RWPE2 (cell line): Measurements from ENCODE around the gene NRXN2.

Source experiments
- ATAC-seq: fragments of 200-7000 bp; cut with Tn5 transposase; 3 replicates; pipeline ENCODE4 v1.9.1; 2021; ENCODE audit warnings: low read depth
- DNase-seq: peaks from one replicate; pipeline ENCODE4 v3.0.0-alpha.2; 2020; ENCODE audit warnings: low spot score
- H3K27ac ChIP-seq: fragments of 450-650 bp; 2 replicates; pipeline ENCODE4 v1.5.1; 2017; ENCODE audit warnings: mild to moderate bottlenecking; ENCODE audit not compliant: poor library complexity, severe bottlenecking
- H3K27me3 ChIP-seq: fragments of 250-450 bp; sonication (Bioruptor Pico); 2 replicates; pipeline ENCODE4 v1.5.1; 2021; ENCODE audit warnings: mild to moderate bottlenecking, moderate library complexity; ENCODE audit not compliant: insufficient read depth, poor library complexity, severe bottlenecking
- H3K36me3 ChIP-seq: fragments of 250-450 bp; sonication (Bioruptor Pico); 2 replicates; pipeline ENCODE4 v1.5.1; 2020; ENCODE audit warnings: low read depth, mild to moderate bottlenecking, moderate library complexity
- H3K4me1 ChIP-seq: fragments of 250-450 bp; sonication (Bioruptor Pico); 2 replicates; pipeline ENCODE4 v1.5.1; 2021; ENCODE audit warnings: mild to moderate bottlenecking, moderate library complexity; ENCODE audit not compliant: insufficient read depth, poor library complexity, severe bottlenecking
- H3K4me3 ChIP-seq: fragments of 250-450 bp; sonication (Bioruptor Pico); 2 replicates; pipeline ENCODE4 v1.5.1; 2021; ENCODE audit warnings: mild to moderate bottlenecking, moderate library complexity; ENCODE audit not compliant: severe bottlenecking
- H3K9me3 ChIP-seq: fragments of 250-450 bp; sonication (Bioruptor Pico); 2 replicates; pipeline ENCODE4 v1.5.1; 2021; ENCODE audit warnings: mild to moderate bottlenecking, moderate library complexity; ENCODE audit not compliant: severe bottlenecking
- TF ChIP-seq, protein P1 (sequence below): fragments of 450-650 bp; IDR thresholded peaks from one replicate; pipeline ENCODE4 v1.5.1; 2017; ENCODE audit warnings: mild to moderate bottlenecking, moderate library complexity; ENCODE audit not compliant: poor library complexity, severe bottlenecking

NRXN2 gene

DNA sequence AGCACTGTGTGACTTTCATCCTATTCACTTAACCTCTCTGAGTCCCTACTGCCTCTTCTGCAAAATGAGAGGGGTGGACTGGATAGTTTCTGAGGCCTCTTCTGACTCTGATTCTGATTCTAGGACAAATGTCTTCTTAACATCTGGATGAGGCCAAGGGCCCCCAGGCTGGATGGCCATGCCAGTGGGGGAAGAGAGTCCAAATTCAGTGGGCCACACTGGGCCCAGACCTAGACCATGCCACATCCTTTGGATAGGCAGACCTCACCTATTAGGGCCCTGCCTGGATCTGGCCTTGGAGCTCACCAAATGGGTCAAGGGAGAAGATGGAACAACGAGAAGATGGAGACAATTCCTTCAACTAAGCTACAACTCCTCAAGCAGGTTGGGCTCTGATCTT is 24.6 kb downstream of the NRXN2 start:
- DNase-seq (no peak), ATAC-seq (no peak)
- H3K27ac ChIP-seq = no peak overlapping the region
- H3K36me3 ChIP-seq = no peaks in the 10 kb centered on the region
- peaks cover 2% of the 10 kb centered on the region for H3K27me3 ChIP-seq
- no peaks in the 10 kb centered on the region for H3K9me3 ChIP-seq
- TF ChIP-seq, protein P1, sequence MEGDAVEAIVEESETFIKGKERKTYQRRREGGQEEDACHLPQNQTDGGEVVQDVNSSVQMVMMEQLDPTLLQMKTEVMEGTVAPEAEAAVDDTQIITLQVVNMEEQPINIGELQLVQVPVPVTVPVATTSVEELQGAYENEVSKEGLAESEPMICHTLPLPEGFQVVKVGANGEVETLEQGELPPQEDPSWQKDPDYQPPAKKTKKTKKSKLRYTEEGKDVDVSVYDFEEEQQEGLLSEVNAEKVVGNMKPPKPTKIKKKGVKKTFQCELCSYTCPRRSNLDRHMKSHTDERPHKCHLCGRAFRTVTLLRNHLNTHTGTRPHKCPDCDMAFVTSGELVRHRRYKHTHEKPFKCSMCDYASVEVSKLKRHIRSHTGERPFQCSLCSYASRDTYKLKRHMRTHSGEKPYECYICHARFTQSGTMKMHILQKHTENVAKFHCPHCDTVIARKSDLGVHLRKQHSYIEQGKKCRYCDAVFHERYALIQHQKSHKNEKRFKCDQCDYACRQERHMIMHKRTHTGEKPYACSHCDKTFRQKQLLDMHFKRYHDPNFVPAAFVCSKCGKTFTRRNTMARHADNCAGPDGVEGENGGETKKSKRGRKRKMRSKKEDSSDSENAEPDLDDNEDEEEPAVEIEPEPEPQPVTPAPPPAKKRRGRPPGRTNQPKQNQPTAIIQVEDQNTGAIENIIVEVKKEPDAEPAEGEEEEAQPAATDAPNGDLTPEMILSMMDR = no peak
- no peak overlapping the region for H3K4me3 ChIP-seq
- H3K4me1 ChIP-seq = no peaks in the 10 kb centered on the region

DNA sequence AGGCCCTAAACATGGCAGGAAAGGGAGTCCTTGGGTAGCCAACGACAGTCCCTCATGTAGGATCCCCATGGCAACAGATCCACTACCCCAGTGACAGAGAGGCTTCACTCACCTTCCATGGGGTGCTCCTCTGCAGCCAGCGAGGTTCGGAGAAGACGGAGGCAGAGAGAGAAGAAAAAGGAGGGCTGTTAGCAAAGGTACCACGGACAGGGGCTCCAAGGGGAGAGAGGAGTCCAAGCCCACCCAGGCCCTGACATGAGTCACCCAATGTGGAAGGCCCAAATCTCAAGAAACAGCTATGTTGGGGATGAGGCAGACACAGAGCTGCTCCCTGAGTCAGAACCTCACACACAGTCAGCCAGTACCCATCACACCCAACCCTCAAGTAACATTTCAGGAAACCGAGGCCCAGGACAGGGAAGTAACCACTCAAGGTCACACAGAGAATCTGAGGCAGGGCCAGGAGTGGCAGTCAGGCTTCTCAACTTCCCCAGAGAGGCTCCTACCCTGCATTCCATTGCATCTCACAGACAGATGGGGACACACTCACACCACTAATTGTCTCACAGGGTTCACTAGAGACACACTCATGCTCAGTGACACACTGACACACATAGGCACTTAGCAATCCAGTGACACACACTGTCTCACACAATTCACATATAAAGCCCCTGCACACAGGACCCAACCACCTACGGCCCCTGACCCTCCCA is 25.2 kb downstream of the NRXN2 start:
- no peak for DNase-seq
- H3K4me1 ChIP-seq = no peaks in the 10 kb centered on the region
- ATAC-seq = no peak
- H3K36me3 ChIP-seq = no peaks in the 10 kb centered on the region
- H3K4me3 ChIP-seq = no peak overlapping the region
- H3K27ac ChIP-seq = no peak overlapping the region
- no peaks in the 10 kb centered on the region for H3K9me3 ChIP-seq
- H3K27me3 ChIP-seq = peaks cover 2% of the 10 kb centered on the region
- TF ChIP-seq, protein P1 = no peak

DNA sequence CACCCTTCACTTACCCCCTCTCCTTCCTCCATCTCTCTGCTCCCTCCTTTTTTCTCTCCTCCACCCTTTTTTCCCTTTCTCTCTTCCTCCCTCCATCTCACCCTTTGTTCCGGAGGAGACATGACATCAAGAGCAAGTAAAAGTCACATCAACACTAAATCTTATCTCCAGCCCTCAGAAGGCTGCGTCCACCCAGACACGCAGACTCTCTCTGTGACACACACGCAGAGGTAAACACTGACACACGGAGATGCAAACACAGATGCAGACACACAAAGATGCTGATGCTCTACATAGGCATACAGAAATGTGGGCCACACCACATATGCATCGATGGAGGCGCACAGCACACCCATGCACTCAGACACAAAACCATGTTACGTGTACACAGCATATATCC is 27.0 kb downstream of the NRXN2 start:
- Histone ChIP-seq H3K4me1 (no peaks in the 10 kb centered on the region), H3K4me3 (no peak overlapping the region), H3K36me3 (no peaks in the 10 kb centered on the region), H3K9me3 (no peaks in the 10 kb centered on the region), H3K27me3 (peaks cover 2% of the 10 kb centered on the region), H3K27ac (no peak overlapping the region)
- TF ChIP-seq, protein P1 = no peak
- DNase-seq (no peak), ATAC-seq (no peak)

DNA sequence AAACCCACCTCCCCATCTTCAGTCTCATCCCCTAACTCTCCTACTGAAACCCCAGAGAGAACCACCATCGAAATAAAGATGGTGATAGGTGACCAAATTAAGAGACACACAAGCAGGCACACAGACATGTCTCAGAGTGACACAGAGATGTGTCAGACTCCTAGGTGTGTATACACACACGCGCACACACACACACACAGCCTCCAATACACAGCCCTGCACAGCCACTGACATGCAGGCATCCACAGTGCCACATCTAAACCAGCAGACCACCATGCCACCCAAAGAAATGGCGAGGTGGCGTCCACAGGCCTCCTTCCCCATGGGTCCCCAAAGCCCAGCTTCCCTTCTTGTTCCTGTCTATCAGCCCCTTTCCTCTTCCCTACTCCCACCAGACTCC is 27.4 kb downstream of the NRXN2 start:
- H3K27ac ChIP-seq = no peak overlapping the region
- ATAC-seq = no peak
- no peaks in the 10 kb centered on the region for H3K36me3 ChIP-seq
- H3K27me3 ChIP-seq = peaks cover 2% of the 10 kb centered on the region
- H3K4me3 ChIP-seq = no peak overlapping the region
- TF ChIP-seq, protein P1 = no peak
- H3K9me3 ChIP-seq = no peaks in the 10 kb centered on the region
- H3K4me1 ChIP-seq = no peaks in the 10 kb centered on the region
- DNase-seq = no peak

DNA sequence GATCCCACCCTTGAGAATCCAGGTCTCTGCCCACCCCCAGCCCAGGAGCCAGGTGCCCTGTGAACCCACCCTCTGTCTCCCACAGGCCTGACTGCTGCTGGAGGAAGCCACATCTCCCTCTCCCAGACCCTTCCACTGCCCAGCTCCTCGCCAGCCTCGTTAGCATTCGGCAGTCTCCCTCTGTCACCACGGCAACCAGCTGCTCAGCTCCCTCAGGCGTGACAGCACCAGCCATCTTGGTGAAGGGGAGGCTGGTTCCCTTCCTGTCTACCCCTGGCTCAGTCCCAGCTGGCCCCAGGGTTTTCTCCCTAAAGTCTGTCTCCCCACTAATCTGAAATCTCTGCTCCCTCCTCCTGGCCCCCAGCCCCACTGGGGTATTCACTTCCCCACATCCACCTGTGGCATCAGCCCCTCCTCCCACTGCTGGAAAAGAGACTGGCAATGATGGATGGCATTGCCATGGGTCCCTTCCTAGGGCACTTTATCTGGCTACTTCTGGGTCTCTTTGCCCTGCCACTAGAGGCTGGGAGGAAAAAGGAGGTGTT is 28.1 kb downstream of the NRXN2 start:
- no peak for DNase-seq
- ATAC-seq = no peak; the same call in 2 of the 3 replicates
- Histone ChIP-seq H3K4me3 (no peak overlapping the region), H3K27ac (no peak overlapping the region), H3K36me3 (no peaks in the 10 kb centered on the region), H3K27me3 (peaks cover 2% of the 10 kb centered on the region), H3K9me3 (no peaks in the 10 kb centered on the region), H3K4me1 (no peaks in the 10 kb centered on the region)
- TF ChIP-seq, protein P1 = no peak
